MCF 10A (cell line): Measurements from ENCODE around the gene PROM2. TPM values are rescaled to one million over a fixed set of nuclear protein-coding genes. Genes with fewer than 3 reads are reported as not detected.

Source experiments
- BruUV-seq: library from RNA; stranded (reverse); fragments of 400-500 nt; replicated peaks from 2 replicates; lab custom pipeline; 2021; lab: Mats Ljungman, UMichigan
- CTCF ChIA-PET: fragments of 300-600 bp; sonication (Branson Sonifier 250); formaldehyde crosslinking; extraction: SDS; loops from one replicate; lab custom pipeline; 2021; ENCODE audit warnings: antibody characterized with exemption, inconsistent platforms; lab: Yijun Ruan, JAX
- POLR2A ChIA-PET: fragments of 300-600, 350-650 bp; sonication (Branson Sonifier 250); formaldehyde crosslinking; extraction: SDS; loops from one replicate; lab custom pipeline; 2020; ENCODE audit warnings: antibody characterized with exemption, inconsistent platforms; lab: Yijun Ruan, JAX
- DNase-seq: peaks from one replicate; pipeline ENCODE4 v3.0.0-alpha.2; 2018; ENCODE audit not compliant: unreplicated experiment
- H3K27ac Mint-ChIP-seq: one replicate; pipeline ENCODE4 v1.8.0; 2022; ENCODE audit warnings: mild to moderate bottlenecking, low read depth, mixed read lengths; ENCODE audit not compliant: unreplicated experiment
- H3K27me3 Mint-ChIP-seq: one replicate; pipeline ENCODE4 v1.8.0; 2022; ENCODE audit warnings: mixed read lengths; ENCODE audit not compliant: insufficient read depth, unreplicated experiment
- H3K36me3 Mint-ChIP-seq: one replicate; pipeline ENCODE4 v1.8.0; 2022; ENCODE audit warnings: mild to moderate bottlenecking, moderate library complexity, mixed read lengths; ENCODE audit not compliant: insufficient read depth, unreplicated experiment
- H3K4me1 Mint-ChIP-seq: one replicate; pipeline ENCODE4 v1.8.0; 2022; ENCODE audit warnings: mixed read lengths; ENCODE audit not compliant: insufficient read depth, unreplicated experiment
- H3K4me3 Mint-ChIP-seq: one replicate; pipeline ENCODE4 v1.8.0; 2022; ENCODE audit warnings: mild to moderate bottlenecking, moderate library complexity, mixed read lengths; ENCODE audit not compliant: unreplicated experiment
- H3K9me3 Mint-ChIP-seq: one replicate; pipeline ENCODE4 v1.8.0; 2022; ENCODE audit warnings: mixed read lengths; ENCODE audit not compliant: unreplicated experiment
- intact Hi-C: fragments of 100-400 bp; cut with micrococcal nuclease; formaldehyde crosslinking; loops from 2 replicates; pipeline ENCODE4 v1.14.1; 2022
- total RNA-seq: library from RNA; stranded (reverse); gene quantifications from 2 replicates; pipeline ENCODE4 v1.2.3, GENCODE V29; 2022
- TF ChIP-seq, protein P1 (sequence below): fragments of 200-600 bp; IDR thresholded peaks from one replicate; pipeline ENCODE4 v1.8.0; 2022; ENCODE audit warnings: antibody characterized with exemption, mild to moderate bottlenecking; ENCODE audit not compliant: unreplicated experiment

The PROM2 gene
- total RNA-seq, 1 experiment from 2014 or later = 2.6 TPM

DNA sequence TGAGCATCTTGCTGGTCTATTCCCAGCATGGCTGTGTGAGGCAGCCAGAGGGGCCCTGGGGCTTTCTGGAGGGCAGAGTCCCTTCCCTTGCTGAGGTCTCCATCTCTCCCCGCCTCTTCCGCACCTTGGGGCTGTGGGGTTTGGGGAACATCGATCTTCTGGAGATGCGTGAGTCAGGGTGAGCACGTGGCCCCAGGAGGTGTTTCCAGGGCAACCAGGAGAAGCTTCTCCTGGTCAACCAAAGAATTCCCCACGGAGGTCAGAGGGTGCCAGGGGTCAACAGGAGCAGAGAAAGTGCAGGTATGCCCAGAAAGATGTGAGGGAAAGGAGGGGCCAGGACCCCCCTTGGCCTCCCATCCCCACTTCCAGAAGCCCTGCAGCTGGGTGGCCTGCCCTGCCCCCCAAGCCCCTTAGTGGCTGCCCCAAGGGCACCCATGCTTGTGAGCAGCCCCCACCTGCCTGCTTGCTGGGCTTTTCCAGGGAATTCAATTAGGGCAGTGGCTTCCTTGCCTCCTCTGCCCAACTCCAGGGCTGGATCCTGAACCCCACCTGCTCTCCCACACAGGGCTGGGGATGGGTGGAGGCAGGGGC, 2.8 kb upstream of the PROM2 start:
- H3K27ac Mint-ChIP-seq = no peak overlapping the region
- POLR2A ChIA-PET = interaction anchor here (0.6 kb wide), 1 partner anchor 78 kb away, joined by 3 read pairs; no protein-coding TSS in a partner anchor

DNA sequence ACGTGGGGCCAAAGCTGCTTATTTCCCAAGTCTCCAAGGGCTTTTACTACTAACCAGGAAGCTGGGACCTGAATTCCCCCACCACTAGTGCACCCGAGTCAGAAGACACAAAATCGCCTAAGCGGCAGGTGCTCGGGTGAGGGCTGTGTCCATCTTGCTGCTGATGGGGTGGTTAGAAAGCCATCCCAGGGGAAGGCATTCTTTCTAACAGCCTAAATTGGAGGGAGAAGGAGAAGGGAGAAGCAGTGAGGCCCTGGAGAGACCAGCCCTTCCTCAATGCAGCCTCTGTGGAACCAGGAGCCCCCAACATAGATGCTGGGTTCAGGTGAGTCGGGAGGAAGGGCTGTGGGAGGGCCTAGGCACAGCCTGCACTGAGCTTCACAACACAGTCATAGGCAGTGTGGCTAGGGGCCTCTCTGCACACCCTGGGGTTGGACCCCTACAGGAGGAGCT, 1.9 kb upstream of the PROM2 start:
- no TSS peak for BruUV-seq
- POLR2A ChIA-PET = interaction anchor here (0.7 kb wide), 1 partner anchor 73 kb away, joined by 3 read pairs; no protein-coding TSS in a partner anchor
- H3K27me3 Mint-ChIP-seq = no peaks in the 10 kb centered on the region
- no peak overlapping the region for H3K4me3 Mint-ChIP-seq
- no peak for DNase-seq
- H3K9me3 Mint-ChIP-seq = no peaks in the 10 kb centered on the region
- peaks cover 6% of the 10 kb centered on the region for H3K36me3 Mint-ChIP-seq
- TF ChIP-seq, protein P1, sequence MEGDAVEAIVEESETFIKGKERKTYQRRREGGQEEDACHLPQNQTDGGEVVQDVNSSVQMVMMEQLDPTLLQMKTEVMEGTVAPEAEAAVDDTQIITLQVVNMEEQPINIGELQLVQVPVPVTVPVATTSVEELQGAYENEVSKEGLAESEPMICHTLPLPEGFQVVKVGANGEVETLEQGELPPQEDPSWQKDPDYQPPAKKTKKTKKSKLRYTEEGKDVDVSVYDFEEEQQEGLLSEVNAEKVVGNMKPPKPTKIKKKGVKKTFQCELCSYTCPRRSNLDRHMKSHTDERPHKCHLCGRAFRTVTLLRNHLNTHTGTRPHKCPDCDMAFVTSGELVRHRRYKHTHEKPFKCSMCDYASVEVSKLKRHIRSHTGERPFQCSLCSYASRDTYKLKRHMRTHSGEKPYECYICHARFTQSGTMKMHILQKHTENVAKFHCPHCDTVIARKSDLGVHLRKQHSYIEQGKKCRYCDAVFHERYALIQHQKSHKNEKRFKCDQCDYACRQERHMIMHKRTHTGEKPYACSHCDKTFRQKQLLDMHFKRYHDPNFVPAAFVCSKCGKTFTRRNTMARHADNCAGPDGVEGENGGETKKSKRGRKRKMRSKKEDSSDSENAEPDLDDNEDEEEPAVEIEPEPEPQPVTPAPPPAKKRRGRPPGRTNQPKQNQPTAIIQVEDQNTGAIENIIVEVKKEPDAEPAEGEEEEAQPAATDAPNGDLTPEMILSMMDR = no peak
- H3K4me1 Mint-ChIP-seq = peaks cover 17% of the 10 kb centered on the region
- CTCF ChIA-PET = interaction anchor here (0.6 to 0.9 kb wide), 3 partner anchors 12 to 62 kb away, joined by 3 to 4 read pairs (median 4); no protein-coding TSS in a partner anchor
- intact Hi-C loops = no loop called here
- no peak overlapping the region for H3K27ac Mint-ChIP-seq

More for the DNA sequence above, 2.8 kb upstream of the PROM2 start:
- no TSS peak for BruUV-seq
- no peak overlapping the region for H3K4me3 Mint-ChIP-seq
- H3K27me3 Mint-ChIP-seq = no peaks in the 10 kb centered on the region
- H3K9me3 Mint-ChIP-seq = no peaks in the 10 kb centered on the region
- CTCF ChIA-PET = interaction anchor here (0.6 to 0.9 kb wide), 3 partner anchors 12 to 63 kb away, joined by 3 to 4 read pairs (median 3); no protein-coding TSS in a partner anchor
- DNase-seq = no peak
- peaks cover 6% of the 10 kb centered on the region for H3K36me3 Mint-ChIP-seq
- TF ChIP-seq, protein P1 = no peak
- peaks cover 10% of the 10 kb centered on the region for H3K4me1 Mint-ChIP-seq
- intact Hi-C loops = no loop called here

DNA sequence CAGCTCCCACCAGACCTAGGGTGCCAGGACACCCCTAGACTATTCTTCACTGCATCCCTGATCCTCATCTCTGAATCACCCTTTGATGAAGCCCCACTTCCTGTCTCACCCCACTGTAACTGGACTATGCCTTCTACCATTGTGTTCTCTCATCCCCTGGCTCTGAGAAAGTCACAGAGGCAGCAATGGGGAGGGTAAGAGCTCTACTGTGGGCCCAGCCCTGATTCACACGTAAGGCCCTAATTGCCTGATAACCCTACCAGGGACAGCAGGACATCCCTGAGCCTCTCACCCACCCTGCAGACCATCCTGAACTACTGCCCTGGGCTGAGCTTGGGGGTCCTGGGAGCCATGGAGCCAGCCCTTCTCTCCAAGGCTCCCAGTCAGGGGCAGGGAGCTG, 1.5 kb upstream of the PROM2 start:
- ChIA-PET CTCF (interaction anchor here (0.6 to 0.8 kb wide), 2 partner anchors 12 to 33 kb away, joined by 3 to 4 read pairs; no protein-coding TSS in a partner anchor), POLR2A (interaction anchor here (0.7 kb wide), 1 partner anchor 72 kb away, joined by 3 read pairs; no protein-coding TSS in a partner anchor)
- intact Hi-C loops = no loop called here
- Mint-ChIP-seq H3K4me3 (no peak overlapping the region), H3K27ac (no peak overlapping the region), H3K4me1 (peaks cover 22% of the 10 kb centered on the region), H3K36me3 (peaks cover 6% of the 10 kb centered on the region), H3K9me3 (no peaks in the 10 kb centered on the region), H3K27me3 (no peaks in the 10 kb centered on the region)
- TF ChIP-seq, protein P1 = no peak
- BruUV-seq = no TSS peak
- no peak for DNase-seq

DNA sequence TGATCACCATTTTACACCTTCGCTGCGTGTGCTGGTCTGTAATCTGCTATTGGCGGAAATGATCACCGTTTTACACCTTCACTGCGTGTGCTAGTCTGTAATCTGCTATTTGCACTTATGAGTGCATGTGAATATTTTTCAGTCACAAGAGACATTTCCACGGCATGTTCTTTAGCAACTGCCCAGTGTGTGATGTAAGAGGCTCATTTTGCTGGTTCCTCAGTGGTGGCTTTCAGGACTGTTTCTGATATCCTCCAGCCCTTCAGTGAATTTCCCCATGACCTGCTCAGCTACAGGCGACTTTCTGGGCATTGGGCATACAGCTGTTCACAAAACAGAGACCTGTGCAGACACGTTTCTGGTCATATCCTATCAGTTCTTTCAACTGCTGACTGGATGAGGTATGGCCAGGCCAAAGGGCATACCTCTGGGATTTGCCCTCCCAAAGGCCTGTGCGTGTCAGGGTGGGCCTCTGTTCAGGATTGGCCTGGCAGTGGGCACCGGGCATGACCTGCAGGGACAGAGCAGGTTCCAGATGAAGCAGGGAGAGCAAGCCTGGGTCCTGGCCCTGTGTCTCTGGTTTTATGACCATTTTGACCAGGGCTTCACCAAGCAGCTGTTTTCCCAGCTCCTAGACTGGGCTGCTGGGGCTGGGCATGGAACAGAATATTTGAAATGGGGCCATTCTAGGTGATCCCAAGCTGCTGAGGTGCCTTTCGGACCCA, 521 bp upstream of the PROM2 start:
- Mint-ChIP-seq H3K27ac (no peak overlapping the region), H3K4me3 (no peak overlapping the region), H3K4me1 (peaks cover 31% of the 10 kb centered on the region), H3K9me3 (no peaks in the 10 kb centered on the region), H3K36me3 (peaks cover under 1% of the 10 kb centered on the region), H3K27me3 (no peaks in the 10 kb centered on the region)
- intact Hi-C loops = no loop called here
- DNase-seq = no peak
- BruUV-seq = no TSS peak
- TF ChIP-seq, protein P1 = no peak
- ChIA-PET POLR2A (interaction anchor here (1.1 to 1.2 kb wide), 2 partner anchors 19 to 72 kb away, joined by 3 to 4 read pairs; no protein-coding TSS in a partner anchor), CTCF (interaction anchor here (0.7 to 1.5 kb wide), 2 partner anchors 20 to 932 kb away, joined by 3 read pairs; no protein-coding TSS in a partner anchor)
